Loucy (cell line): ENCODE measurements around the gene TSGA10.

Experiments used
- H2AFZ ChIP-seq: fragments of 200-600 bp; sonication (generic); 2 replicates; pipeline ENCODE4 v1.6.0; 2016; ENCODE audit warnings: antibody characterized with exemption, mild to moderate bottlenecking, low read length, moderate library complexity
- H3F3A ChIP-seq: fragments of 200-600 bp; 2 replicates; pipeline ENCODE4 v1.6.0; 2016; ENCODE audit warnings: antibody characterized with exemption, low read depth, mild to moderate bottlenecking
- H3K27me3 ChIP-seq: fragments of 200-600 bp; sonication (generic); 2 replicates; pipeline ENCODE4 v1.6.1; 2014; ENCODE audit warnings: low read length, mild to moderate bottlenecking; ENCODE audit not compliant: insufficient read depth, poor library complexity, severe bottlenecking
- H3K36me3 ChIP-seq: fragments of 200-600 bp; sonication (generic); 2 replicates; pipeline ENCODE4 v1.6.1; 2016; ENCODE audit warnings: low read length; ENCODE audit not compliant: insufficient read depth
- H3K4me1 ChIP-seq: fragments of 200-600 bp; sonication (generic); 2 replicates; pipeline ENCODE4 v1.5.1; 2014; ENCODE audit warnings: low read length, mild to moderate bottlenecking; ENCODE audit not compliant: insufficient read depth, poor library complexity, severe bottlenecking
- H3K4me2 ChIP-seq: fragments of 200-600 bp; sonication (generic); 2 replicates; pipeline ENCODE4 v1.6.0; 2014; ENCODE audit warnings: antibody characterized with exemption, low read length, low read depth, mild to moderate bottlenecking; ENCODE audit not compliant: poor library complexity, severe bottlenecking
- H3K4me3 ChIP-seq: fragments of 200-600 bp; sonication (generic); 2 replicates; pipeline ENCODE4 v1.5.1; 2014; ENCODE audit warnings: low read length, mild to moderate bottlenecking, mixed read lengths; ENCODE audit not compliant: poor library complexity, severe bottlenecking
- H3K79me2 ChIP-seq: fragments of 200-600 bp; sonication (generic); 2 replicates; pipeline ENCODE4 v1.6.1; 2014; ENCODE audit warnings: low read length; ENCODE audit not compliant: insufficient read depth
- H3K9ac ChIP-seq: fragments of 200-600 bp; sonication (generic); 2 replicates; pipeline ENCODE4 v1.6.0; 2014; ENCODE audit warnings: mild to moderate bottlenecking, low read depth, low read length, moderate library complexity; ENCODE audit not compliant: poor library complexity, severe bottlenecking
- H3K9me2 ChIP-seq: fragments of 200-600 bp; sonication (generic); replicated peaks from 2 replicates; pipeline ENCODE4 v1.6.1; 2016; ENCODE audit warnings: low read depth, low read length, mixed read lengths
- H3K9me3 ChIP-seq: fragments of 200-600 bp; sonication (generic); 2 replicates; pipeline ENCODE4 v1.6.1; 2014; ENCODE audit warnings: mild to moderate bottlenecking, antibody characterized with exemption, low read length, low read depth; ENCODE audit not compliant: insufficient read depth
- H4K20me1 ChIP-seq: fragments of 200-600 bp; sonication (generic); 2 replicates; pipeline ENCODE4 v1.6.0; 2014; ENCODE audit warnings: antibody characterized with exemption, low read length, mild to moderate bottlenecking; ENCODE audit not compliant: insufficient read depth, poor library complexity, severe bottlenecking
- CTCF ChIP-seq: fragments of 200-600 bp; sonication (generic); conservative IDR thresholded peaks from 2 replicates; pipeline ENCODE4 v1.5.1; 2014; ENCODE audit warnings: mild to moderate bottlenecking, antibody characterized with exemption, low read length
- EZH2phosphoT487 ChIP-seq: fragments of 200-600 bp; IDR thresholded peaks from 2 replicates; pipeline ENCODE4 v1.6.1; 2018; ENCODE audit warnings: antibody characterized with exemption, mild to moderate bottlenecking, moderate library complexity, borderline replicate concordance

The TSGA10 gene

GRCh38 chr2:98985905-98986666, 168.7 kb downstream of the TSGA10 start:
- Histone ChIP-seq H3F3A (no peaks in the 10 kb centered on the region), H3K27me3 (no peaks in the 10 kb centered on the region), H3K4me1 (no peaks in the 10 kb centered on the region), H3K9me3 (no peaks in the 10 kb centered on the region), H2AFZ (no peak overlapping the region), H3K9ac (no peak overlapping the region), H3K4me2 (no peak overlapping the region), H3K4me3 (no peak overlapping the region), H3K36me3 (no peaks in the 10 kb centered on the region), H4K20me1 (no peaks in the 10 kb centered on the region), H3K79me2 (no peaks in the 10 kb centered on the region), H3K9me2 (no peaks in the 10 kb centered on the region)
- TF ChIP-seq EZH2phosphoT487 (no peak), CTCF (no peak)

- H3K36me3 ChIP-seq: no peaks in the 10 kb centered on the region
- H3K4me3 ChIP-seq: no peak overlapping the region
- H4K20me1 ChIP-seq: no peaks in the 10 kb centered on the region
Observed at GRCh38 chr2:98975611-98976010, 179.1 kb downstream of the TSGA10 start.

GRCh38 chr2:98972582-98973167, 182.1 kb downstream of the TSGA10 start:
- no peak overlapping the region for H3K4me2 ChIP-seq
- H3K9ac ChIP-seq: no peak overlapping the region
- H2AFZ ChIP-seq: no peak overlapping the region
- H3K9me2 ChIP-seq: 0 out of 2 replicates have a peak, but pooled peaks cover 4% of the 10 kb centered on the region
- H3K27me3 ChIP-seq: no peaks in the 10 kb centered on the region
- H4K20me1 ChIP-seq: no peaks in the 10 kb centered on the region
- H3K9me3 ChIP-seq: peaks cover 14% of the 10 kb centered on the region; the same call in 1 of the 2 replicates
- no peaks in the 10 kb centered on the region for H3K79me2 ChIP-seq
- TF ChIP-seq CTCF (no peak), EZH2phosphoT487 (no peak)
- no peaks in the 10 kb centered on the region for H3F3A ChIP-seq
- H3K4me3 ChIP-seq: no peak overlapping the region
- H3K36me3 ChIP-seq: no peaks in the 10 kb centered on the region
- no peaks in the 10 kb centered on the region for H3K4me1 ChIP-seq

More at GRCh38 chr2:98975611-98976010, 179.1 kb downstream of the TSGA10 start:
- no peak overlapping the region for H3K9ac ChIP-seq
- no peaks in the 10 kb centered on the region for H3K79me2 ChIP-seq
- no peak overlapping the region for H2AFZ ChIP-seq
- H3K27me3 ChIP-seq: no peaks in the 10 kb centered on the region
- H3K4me1 ChIP-seq: no peaks in the 10 kb centered on the region
- TF ChIP-seq EZH2phosphoT487 (no peak), CTCF (no peak)
- H3K4me2 ChIP-seq: no peak overlapping the region
- H3K9me3 ChIP-seq: peaks cover 14% of the 10 kb centered on the region; the same call in 1 of the 2 replicates
- H3K9me2 ChIP-seq: 0 out of 2 replicates have a peak, but pooled peaks cover 4% of the 10 kb centered on the region
- no peaks in the 10 kb centered on the region for H3F3A ChIP-seq
